Karpas-422 (cell line): Measurements from ENCODE around the gene LMF2. TPM values are rescaled to one million over a fixed set of nuclear protein-coding genes. Genes with fewer than 3 reads are reported as not detected.
A peak's percentile ranks its signal among the peaks of the same experiment; 100 is the strongest.

Experiments used
- DNase-seq: peaks from one replicate; pipeline ENCODE4 v3.0.0-alpha.2; 2015
- H2AFZ ChIP-seq: fragments of 200-600 bp; sonication (generic); 2 replicates; pipeline ENCODE4 v1.6.1; 2014; ENCODE audit warnings: antibody characterized with exemption, low read length, mixed read lengths
- H3K27ac ChIP-seq: fragments of 200-600 bp; sonication (generic); 2 replicates; pipeline ENCODE4 v1.5.1; 2014; ENCODE audit warnings: mild to moderate bottlenecking, low read length, moderate library complexity
- H3K27me3 ChIP-seq: fragments of 200-600 bp; sonication (generic); 2 replicates; pipeline ENCODE4 v1.6.1; 2014; ENCODE audit warnings: low read length, mixed read lengths
- H3K36me3 ChIP-seq: fragments of 200-600 bp; sonication (generic); 2 replicates; pipeline ENCODE4 v1.6.1; 2014; ENCODE audit warnings: low read length, mixed read lengths; ENCODE audit not compliant: insufficient read depth
- H3K4me1 ChIP-seq: fragments of 200-600 bp; sonication (generic); 2 replicates; pipeline ENCODE4 v1.6.1; 2014; ENCODE audit warnings: mild to moderate bottlenecking, low read length, mixed read lengths
- H3K4me2 ChIP-seq: fragments of 200-600 bp; sonication (generic); 2 replicates; pipeline ENCODE4 v1.6.1; 2014; ENCODE audit warnings: low read length, low read depth, mild to moderate bottlenecking; ENCODE audit not compliant: poor library complexity, severe bottlenecking
- H3K4me3 ChIP-seq: fragments of 200-600 bp; sonication (generic); 2 replicates; pipeline ENCODE4 v1.5.1; 2014; ENCODE audit warnings: mild to moderate bottlenecking, antibody characterized with exemption, low read length, mixed read lengths
- H3K79me2 ChIP-seq: fragments of 200-600 bp; sonication (generic); 2 replicates; pipeline ENCODE4 v1.6.1; 2014; ENCODE audit warnings: mild to moderate bottlenecking, low read length, mixed read lengths
- H3K9ac ChIP-seq: fragments of 200-600 bp; sonication (generic); 2 replicates; pipeline ENCODE4 v1.6.0; 2014; ENCODE audit warnings: low read length
- H3K9me2 ChIP-seq: fragments of 200-600 bp; sonication (generic), shearing (Covaris generic); replicated peaks from 2 replicates; pipeline ENCODE4 v1.6.0; 2014; ENCODE audit warnings: mild to moderate bottlenecking, low read length, moderate library complexity; ENCODE audit not compliant: insufficient read depth
- H3K9me3 ChIP-seq: fragments of 300-700, 200-600 bp; sonication (generic); 2 replicates; pipeline ENCODE4 v1.6.1; 2014; ENCODE audit warnings: low read length, mixed read lengths
- H4K20me1 ChIP-seq: fragments of 200-600 bp; sonication (generic); 2 replicates; pipeline ENCODE4 v1.6.1; 2014; ENCODE audit warnings: mild to moderate bottlenecking, antibody characterized with exemption, low read length, low read depth; ENCODE audit not compliant: insufficient read depth
- total RNA-seq: library from RNA; depleted of rRNA; stranded (reverse); fragments of >200 nt; shearing (Covaris generic); gene quantifications from 2 replicates; pipeline ENCODE4 v1.2.3, GENCODE V29; 2014; ENCODE audit warnings: low replicate concordance

LMF2 gene
- total RNA-seq, 1 experiment from 2014 or later: 19.2 TPM

DNA sequence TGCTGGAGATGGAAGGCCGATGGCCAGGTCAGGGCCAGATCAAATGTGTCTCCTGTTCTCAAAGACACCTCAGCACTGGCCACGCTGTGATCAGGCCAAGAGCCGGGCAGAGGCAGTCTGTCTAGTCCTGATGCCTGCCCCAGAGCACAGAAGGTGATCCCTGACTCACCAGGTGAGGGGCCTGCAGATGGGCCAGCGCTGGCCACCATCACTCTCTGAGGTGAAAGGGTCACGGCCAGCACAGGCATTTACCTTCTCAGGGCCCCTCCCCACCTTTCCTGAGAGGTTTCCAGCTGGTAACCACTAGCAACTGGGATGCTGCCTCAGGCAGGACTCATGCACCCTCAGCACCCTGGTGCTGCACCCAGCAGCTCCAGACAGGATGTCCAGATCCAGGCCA is 35.5 kb downstream of the LMF2 start:
- no peak for DNase-seq
- Histone ChIP-seq H3K9me3 (no peaks in the 10 kb centered on the region), H3K9ac (peak overlapping the region; percentile 89), H3K79me2 (peaks cover 61% of the 10 kb centered on the region), H2AFZ (no peak overlapping the region), H3K9me2 (no peaks in the 10 kb centered on the region), H3K4me2 (peak overlapping the region; percentile 81), H3K4me1 (peaks cover 67% of the 10 kb centered on the region), H3K36me3 (0 out of 2 replicates have a peak, but pooled peaks cover 4% of the 10 kb centered on the region), H3K4me3 (peak overlapping the region; percentile 76; the same call in 1 of the 2 replicates), H4K20me1 (peaks cover 53% of the 10 kb centered on the region; the same call in 1 of the 2 replicates), H3K27me3 (no peaks in the 10 kb centered on the region), H3K27ac (peak overlapping the region; percentile 99)

DNA sequence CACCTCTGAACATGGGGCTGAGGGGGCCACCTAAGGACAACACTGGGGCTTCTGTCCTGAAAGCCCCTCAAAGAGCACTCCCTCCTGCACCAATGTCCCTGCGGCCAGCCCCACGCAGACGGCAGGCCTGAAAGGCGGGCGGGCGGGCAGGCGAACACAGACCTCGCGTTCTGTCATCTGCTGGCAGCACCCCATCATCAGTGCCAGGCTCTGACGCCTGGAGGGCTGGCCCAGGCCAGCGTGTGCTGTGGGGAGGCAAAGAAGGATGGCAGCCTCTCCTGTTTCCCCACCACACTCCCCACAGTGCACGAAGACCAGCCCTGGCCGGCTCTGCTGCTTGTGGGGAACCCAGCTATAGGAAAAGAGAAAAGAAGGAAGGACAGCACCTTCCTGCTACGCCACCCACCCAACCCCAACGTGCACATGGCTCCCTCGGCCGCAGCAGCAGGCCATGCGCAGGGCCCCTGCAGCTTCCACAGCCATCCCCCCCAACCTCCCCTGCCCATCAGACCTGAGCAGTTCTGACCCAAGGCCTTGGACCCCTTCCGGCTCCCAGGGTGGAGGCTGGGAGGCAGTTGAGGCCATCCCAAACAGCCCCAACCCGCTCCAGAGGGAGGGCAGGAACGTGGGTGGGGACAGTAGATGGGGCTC is 36.2 kb downstream of the LMF2 start:
- no peak overlapping the region for H2AFZ ChIP-seq
- H3K4me3 ChIP-seq: peak overlapping the region; percentile 76
- H3K27me3 ChIP-seq: no peaks in the 10 kb centered on the region
- no peaks in the 10 kb centered on the region for H3K9me3 ChIP-seq
- H3K4me1 ChIP-seq: peaks cover 67% of the 10 kb centered on the region
- peak overlapping the region; percentile 89 for H3K9ac ChIP-seq
- H3K27ac ChIP-seq: peak overlapping the region; percentile 99
- 0 out of 2 replicates have a peak, but pooled peaks cover 4% of the 10 kb centered on the region for H3K36me3 ChIP-seq
- H3K79me2 ChIP-seq: peaks cover 61% of the 10 kb centered on the region
- H3K4me2 ChIP-seq: peak overlapping the region; percentile 81
- no peak for DNase-seq
- H4K20me1 ChIP-seq: peaks cover 53% of the 10 kb centered on the region; the same call in 1 of the 2 replicates
- no peaks in the 10 kb centered on the region for H3K9me2 ChIP-seq

DNA sequence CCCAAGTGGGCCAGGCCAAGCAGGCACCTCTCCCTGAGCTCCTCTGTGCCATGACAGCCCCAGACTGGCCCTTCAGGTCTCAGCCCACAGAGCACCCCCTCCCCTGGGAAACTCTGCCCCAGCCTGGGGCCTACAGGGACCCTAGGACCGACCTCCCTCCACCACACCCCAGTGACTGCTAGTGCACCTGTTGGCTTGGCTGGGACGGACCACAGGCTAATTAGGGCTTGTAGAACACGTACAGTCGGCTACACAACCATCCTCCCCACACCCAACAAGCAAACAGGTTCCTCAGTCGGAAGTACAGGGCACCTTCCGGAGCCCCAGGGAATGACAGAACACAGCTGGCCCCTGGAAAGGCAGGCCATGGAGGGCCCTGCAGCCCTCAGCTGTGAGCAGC is 37.0 kb downstream of the LMF2 start:
- no peaks in the 10 kb centered on the region for H3K9me2 ChIP-seq
- DNase-seq: peak; percentile 89
- peak overlapping the region; percentile 76 for H3K4me3 ChIP-seq
- 0 out of 2 replicates have a peak, but pooled peaks cover 4% of the 10 kb centered on the region for H3K36me3 ChIP-seq
- H4K20me1 ChIP-seq: peaks cover 53% of the 10 kb centered on the region; the same call in 1 of the 2 replicates
- peak overlapping the region; percentile 89 for H3K9ac ChIP-seq
- H3K4me2 ChIP-seq: peak overlapping the region; percentile 81
- no peak overlapping the region for H2AFZ ChIP-seq
- no peaks in the 10 kb centered on the region for H3K9me3 ChIP-seq
- H3K27me3 ChIP-seq: no peaks in the 10 kb centered on the region
- peak overlapping the region; percentile 99 for H3K27ac ChIP-seq
- H3K79me2 ChIP-seq: peaks cover 61% of the 10 kb centered on the region
- H3K4me1 ChIP-seq: peaks cover 66% of the 10 kb centered on the region

- H3K4me3 ChIP-seq: peak overlapping the region; percentile 76
- H3K4me2 ChIP-seq: peak overlapping the region; percentile 81
- H3K79me2 ChIP-seq: peaks cover 61% of the 10 kb centered on the region
- peaks cover 53% of the 10 kb centered on the region; the same call in 1 of the 2 replicates for H4K20me1 ChIP-seq
- H3K27ac ChIP-seq: peak overlapping the region; percentile 99
- H3K4me1 ChIP-seq: peaks cover 62% of the 10 kb centered on the region
- peak; percentile 92 for DNase-seq
- H3K9me3 ChIP-seq: no peaks in the 10 kb centered on the region
- H3K27me3 ChIP-seq: no peaks in the 10 kb centered on the region
- peak overlapping the region; percentile 89 for H3K9ac ChIP-seq
- H2AFZ ChIP-seq: no peak overlapping the region
- no peaks in the 10 kb centered on the region for H3K9me2 ChIP-seq
- H3K36me3 ChIP-seq: 0 out of 2 replicates have a peak, but pooled peaks cover 4% of the 10 kb centered on the region
Measured at GRCh38 chr22:50469377-50470305, 37.9 kb downstream of the LMF2 start.

- Histone ChIP-seq H3K9me2 (no peaks in the 10 kb centered on the region), H3K9me3 (no peaks in the 10 kb centered on the region), H3K4me1 (peaks cover 58% of the 10 kb centered on the region), H3K9ac (peak overlapping the region; percentile 89), H3K36me3 (0 out of 2 replicates have a peak, but pooled peaks cover 4% of the 10 kb centered on the region), H4K20me1 (peaks cover 47% of the 10 kb centered on the region; the same call in 1 of the 2 replicates), H3K4me3 (peak overlapping the region; percentile 76; the same call in 1 of the 2 replicates), H3K79me2 (peaks cover 53% of the 10 kb centered on the region), H3K27ac (peak overlapping the region; percentile 99), H2AFZ (no peak overlapping the region), H3K27me3 (no peaks in the 10 kb centered on the region), H3K4me2 (peak overlapping the region; percentile 81)
- no peak for DNase-seq
Measured at GRCh38 chr22:50468626-50469025, 38.9 kb downstream of the LMF2 start.

DNA sequence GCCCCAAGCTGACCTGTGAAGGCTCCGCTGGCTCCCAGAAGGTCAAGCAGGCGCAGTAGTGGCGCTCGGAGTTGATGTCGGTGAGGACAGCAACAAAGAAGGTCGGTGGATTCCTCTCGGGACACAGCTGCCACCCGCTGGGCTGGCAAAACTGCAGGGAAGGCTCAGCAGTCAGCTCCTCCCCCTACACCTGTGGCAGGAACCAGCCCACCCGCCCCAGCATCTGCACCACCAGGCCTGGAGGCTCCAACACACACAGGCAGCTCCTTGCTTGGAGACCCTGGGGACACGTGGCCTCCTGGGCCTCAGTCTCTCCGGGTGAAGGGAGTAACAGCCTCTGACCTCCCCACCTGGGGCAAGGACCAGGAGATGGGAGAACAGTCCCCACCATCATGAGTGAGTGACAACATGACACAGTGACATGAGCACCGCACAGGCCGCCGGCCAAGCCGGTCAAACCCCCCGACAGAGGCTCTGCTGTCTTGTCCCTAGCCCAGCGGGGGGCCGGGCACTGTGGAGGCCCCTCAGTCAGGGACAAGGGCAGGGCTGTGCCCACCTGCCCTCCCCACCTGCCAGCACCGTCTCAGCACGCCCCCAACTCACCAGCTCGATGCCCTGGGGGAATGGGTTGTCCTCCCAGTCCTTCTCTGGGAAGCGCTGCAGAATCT is 39.6 kb downstream of the LMF2 start:
- Histone ChIP-seq H3K9ac (no peak overlapping the region; the same call in 1 of the 2 replicates), H3K9me2 (no peaks in the 10 kb centered on the region), H3K4me3 (no peak overlapping the region), H3K79me2 (peaks cover 46% of the 10 kb centered on the region), H3K4me1 (peaks cover 50% of the 10 kb centered on the region), H3K36me3 (0 out of 2 replicates have a peak, but pooled peaks cover 4% of the 10 kb centered on the region), H3K4me2 (no peak overlapping the region), H3K27me3 (no peaks in the 10 kb centered on the region), H2AFZ (no peak overlapping the region), H3K9me3 (no peaks in the 10 kb centered on the region), H3K27ac (peak overlapping the region; percentile 99), H4K20me1 (peaks cover 41% of the 10 kb centered on the region; the same call in 1 of the 2 replicates)
- no peak for DNase-seq

DNA sequence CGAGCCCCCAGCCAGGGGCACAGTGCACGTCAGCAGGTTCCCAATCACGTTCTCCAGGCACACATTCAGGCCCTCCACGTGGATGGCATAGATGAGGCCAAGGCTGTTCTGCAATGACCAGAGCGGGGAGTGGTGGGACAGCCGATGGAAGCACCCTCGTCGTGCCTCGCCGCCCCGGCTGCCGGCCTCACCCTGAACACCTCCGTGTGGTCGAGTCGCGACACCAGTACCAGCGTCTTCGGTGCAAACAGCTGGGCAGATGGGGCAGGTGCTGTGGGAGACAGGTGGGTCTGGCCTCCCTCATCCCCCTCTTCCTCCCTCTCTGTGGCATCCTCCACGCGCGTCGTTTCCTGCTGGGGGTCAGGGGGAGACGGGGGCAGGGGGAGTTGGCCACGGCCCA is 40.2 kb downstream of the LMF2 start:
- H4K20me1 ChIP-seq: peaks cover 35% of the 10 kb centered on the region; the same call in 1 of the 2 replicates
- H2AFZ ChIP-seq: no peak overlapping the region
- H3K4me2 ChIP-seq: no peak overlapping the region
- no peaks in the 10 kb centered on the region for H3K9me2 ChIP-seq
- 0 out of 2 replicates have a peak, but pooled peaks cover 4% of the 10 kb centered on the region for H3K36me3 ChIP-seq
- no peak for DNase-seq
- no peak overlapping the region for H3K27ac ChIP-seq
- peaks cover 45% of the 10 kb centered on the region for H3K4me1 ChIP-seq
- H3K9me3 ChIP-seq: no peaks in the 10 kb centered on the region
- H3K79me2 ChIP-seq: peaks cover 40% of the 10 kb centered on the region
- no peaks in the 10 kb centered on the region for H3K27me3 ChIP-seq
- H3K4me3 ChIP-seq: no peak overlapping the region
- no peak overlapping the region for H3K9ac ChIP-seq
